Panc1 (cell line): Measurements from ENCODE around the gene ATP2B2. TPM values are rescaled to one million over a fixed set of nuclear protein-coding genes. Genes with fewer than 3 reads are reported as not detected.

Experiments
- ATAC-seq: fragments of 200-7000 bp; cut with Tn5 transposase; 2 replicates; pipeline ENCODE4 v1.9.1; 2020; ENCODE audit warnings: mild to moderate bottlenecking, moderate library complexity
- BruUV-seq: library from RNA; stranded (reverse); fragments of 400-500 nt; replicated peaks from 2 replicates; lab custom pipeline; 2021; lab: Mats Ljungman, UMichigan
- CTCF ChIA-PET: fragments of 300-600 bp; sonication (Branson Sonifier 250); formaldehyde crosslinking; loops from one replicate; lab custom pipeline; 2022; ENCODE audit warnings: antibody characterized with exemption; lab: Charles Lee
- POLR2A ChIA-PET: fragments of 300-600 bp; sonication (Branson Sonifier 250); formaldehyde crosslinking; loops from one replicate; lab custom pipeline; 2022; ENCODE audit warnings: antibody characterized with exemption; lab: Charles Lee
- DNase-seq: peaks from one replicate; pipeline ENCODE4 v3.0.0-alpha.2; 2010; ENCODE audit warnings: low read depth, low spot score
- H3K27ac ChIP-seq: 2 replicates; pipeline ENCODE4 v1.5.1; 2011; ENCODE audit warnings: mild to moderate bottlenecking, low read length, inconsistent platforms
- H3K27me3 ChIP-seq: fragments of 200-500 bp; sonication (Bioruptor generic); 2 replicates; pipeline ENCODE4 v1.6.0; 2014; ENCODE audit warnings: low read length, inconsistent platforms; ENCODE audit not compliant: control insufficient read depth, insufficient read depth
- H3K36me3 ChIP-seq: fragments of 200-500 bp; sonication (Bioruptor generic); 2 replicates; pipeline ENCODE4 v1.5.1; 2014; ENCODE audit warnings: inconsistent platforms, mild to moderate bottlenecking, low read length, moderate library complexity; ENCODE audit not compliant: control insufficient read depth, insufficient read depth
- H3K4me1 ChIP-seq: 2 replicates; pipeline ENCODE4 v1.5.1; 2011; ENCODE audit warnings: inconsistent platforms, mild to moderate bottlenecking, low read length, moderate library complexity; ENCODE audit not compliant: control insufficient read depth, insufficient read depth
- H3K4me3 ChIP-seq, 2 experiments: 2 replicates each; pipeline ENCODE4 v1.5.1; 2011 to 2012; ENCODE audit warnings: low read depth in 2 of 2, low read length in 2 of 2, mild to moderate bottlenecking in 2 of 2, inconsistent platforms in 1 of 2, moderate library complexity in 1 of 2
- H3K9me3 ChIP-seq: fragments of 200-500 bp; sonication (Bioruptor generic); 2 replicates; pipeline ENCODE4 v1.5.1; 2014; ENCODE audit warnings: low read depth, mild to moderate bottlenecking, inconsistent platforms, low read length, moderate library complexity; ENCODE audit not compliant: control insufficient read depth, insufficient read depth
- POLR2AphosphoS5 ChIP-seq: IDR thresholded peaks from 2 replicates; pipeline ENCODE4 v1.6.1; 2012; ENCODE audit warnings: mild to moderate bottlenecking, low read depth, low read length, moderate library complexity
- SIN3A ChIP-seq: IDR thresholded peaks from 2 replicates; pipeline ENCODE4 v1.6.1; 2012; ENCODE audit warnings: low read depth, mild to moderate bottlenecking, low read length, moderate library complexity, borderline replicate concordance; ENCODE audit not compliant: insufficient read depth
- TCF7L2 ChIP-seq: IDR thresholded peaks from 2 replicates; pipeline ENCODE4 v1.6.1; 2011; ENCODE audit warnings: mild to moderate bottlenecking, low read depth, low read length, inconsistent platforms
- in situ Hi-C: cut with HindIII; loops from 2 replicates; pipeline ENCODE4 v1.10.0; 2016; ENCODE audit warnings: low sequenced_read_pairs, low pct_unique_long_range_greater_than_20kb
- intact Hi-C: fragments of 100-400 bp; cut with micrococcal nuclease; formaldehyde crosslinking; loops from one replicate; pipeline ENCODE4 v1.10.0; 2022; ENCODE audit not compliant: unreplicated experiment
- total RNA-seq: library from RNA; stranded (reverse); gene quantifications from one replicate; pipeline ENCODE4 v1.2.1, GENCODE V29; 2021; ENCODE audit not compliant: unreplicated experiment
- TF ChIP-seq, protein P1 (sequence below), 2 experiments: IDR thresholded peaks; 2 replicates each; pipeline ENCODE4 v1.6.1; 2011 to 2012; ENCODE audit warnings: low read depth in 2 of 2, control low read depth in 1 of 2, low read length in 1 of 2, mild to moderate bottlenecking in 1 of 2, moderate library complexity in 1 of 2; ENCODE audit not compliant: insufficient read depth in 1 of 2
- TF ChIP-seq, protein P2 (sequence below): fragments of 450-650 bp; IDR thresholded peaks from 2 replicates; pipeline ENCODE4 v1.5.1; 2017; ENCODE audit warnings: mild to moderate bottlenecking

The ATP2B2 gene
- total RNA-seq, 1 experiment from 2014 or later, result not detected

DNA sequence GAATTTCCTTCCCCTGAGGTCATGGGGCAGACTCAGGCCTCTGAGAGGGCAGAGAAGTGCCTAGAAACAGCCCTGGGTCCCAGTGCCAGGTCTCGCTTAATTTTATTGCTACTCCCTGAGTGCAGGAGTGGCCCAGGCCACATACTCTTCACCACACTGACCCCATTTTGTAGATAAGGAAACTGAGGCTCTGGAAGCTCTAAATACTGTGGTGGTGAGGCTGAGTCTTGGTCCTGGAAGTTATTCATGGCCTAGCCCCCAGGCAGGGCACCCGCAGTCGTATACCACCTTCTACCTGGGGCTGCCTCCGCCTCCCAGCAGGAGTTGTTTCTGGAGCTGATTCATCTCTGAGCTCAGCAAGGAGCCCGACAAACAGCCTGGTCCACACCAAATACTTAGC is 9.8 kb downstream of the ATP2B2 start:
- Histone ChIP-seq H3K9me3 (no peaks in the 10 kb centered on the region), H3K4me3 (no peak overlapping the region), H3K4me1 (no peaks in the 10 kb centered on the region), H3K36me3 (no peaks in the 10 kb centered on the region), H3K27me3 (no peaks in the 10 kb centered on the region), H3K27ac (no peak overlapping the region)
- BruUV-seq, result no TSS peak
- ATAC-seq (no peak), DNase-seq (no peak)
- TF ChIP-seq, protein P1, sequence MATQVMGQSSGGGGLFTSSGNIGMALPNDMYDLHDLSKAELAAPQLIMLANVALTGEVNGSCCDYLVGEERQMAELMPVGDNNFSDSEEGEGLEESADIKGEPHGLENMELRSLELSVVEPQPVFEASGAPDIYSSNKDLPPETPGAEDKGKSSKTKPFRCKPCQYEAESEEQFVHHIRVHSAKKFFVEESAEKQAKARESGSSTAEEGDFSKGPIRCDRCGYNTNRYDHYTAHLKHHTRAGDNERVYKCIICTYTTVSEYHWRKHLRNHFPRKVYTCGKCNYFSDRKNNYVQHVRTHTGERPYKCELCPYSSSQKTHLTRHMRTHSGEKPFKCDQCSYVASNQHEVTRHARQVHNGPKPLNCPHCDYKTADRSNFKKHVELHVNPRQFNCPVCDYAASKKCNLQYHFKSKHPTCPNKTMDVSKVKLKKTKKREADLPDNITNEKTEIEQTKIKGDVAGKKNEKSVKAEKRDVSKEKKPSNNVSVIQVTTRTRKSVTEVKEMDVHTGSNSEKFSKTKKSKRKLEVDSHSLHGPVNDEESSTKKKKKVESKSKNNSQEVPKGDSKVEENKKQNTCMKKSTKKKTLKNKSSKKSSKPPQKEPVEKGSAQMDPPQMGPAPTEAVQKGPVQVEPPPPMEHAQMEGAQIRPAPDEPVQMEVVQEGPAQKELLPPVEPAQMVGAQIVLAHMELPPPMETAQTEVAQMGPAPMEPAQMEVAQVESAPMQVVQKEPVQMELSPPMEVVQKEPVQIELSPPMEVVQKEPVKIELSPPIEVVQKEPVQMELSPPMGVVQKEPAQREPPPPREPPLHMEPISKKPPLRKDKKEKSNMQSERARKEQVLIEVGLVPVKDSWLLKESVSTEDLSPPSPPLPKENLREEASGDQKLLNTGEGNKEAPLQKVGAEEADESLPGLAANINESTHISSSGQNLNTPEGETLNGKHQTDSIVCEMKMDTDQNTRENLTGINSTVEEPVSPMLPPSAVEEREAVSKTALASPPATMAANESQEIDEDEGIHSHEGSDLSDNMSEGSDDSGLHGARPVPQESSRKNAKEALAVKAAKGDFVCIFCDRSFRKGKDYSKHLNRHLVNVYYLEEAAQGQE (IDR thresholded peaks at IDR 0.05; ENCODE audit: insufficient read depth in 1 of 2, low read depth in 2 of 2, low read length in 1 of 2), result no peak
- TF ChIP-seq SIN3A, result no peak
- TF ChIP-seq TCF7L2, result no peak
- TF ChIP-seq, protein P2, sequence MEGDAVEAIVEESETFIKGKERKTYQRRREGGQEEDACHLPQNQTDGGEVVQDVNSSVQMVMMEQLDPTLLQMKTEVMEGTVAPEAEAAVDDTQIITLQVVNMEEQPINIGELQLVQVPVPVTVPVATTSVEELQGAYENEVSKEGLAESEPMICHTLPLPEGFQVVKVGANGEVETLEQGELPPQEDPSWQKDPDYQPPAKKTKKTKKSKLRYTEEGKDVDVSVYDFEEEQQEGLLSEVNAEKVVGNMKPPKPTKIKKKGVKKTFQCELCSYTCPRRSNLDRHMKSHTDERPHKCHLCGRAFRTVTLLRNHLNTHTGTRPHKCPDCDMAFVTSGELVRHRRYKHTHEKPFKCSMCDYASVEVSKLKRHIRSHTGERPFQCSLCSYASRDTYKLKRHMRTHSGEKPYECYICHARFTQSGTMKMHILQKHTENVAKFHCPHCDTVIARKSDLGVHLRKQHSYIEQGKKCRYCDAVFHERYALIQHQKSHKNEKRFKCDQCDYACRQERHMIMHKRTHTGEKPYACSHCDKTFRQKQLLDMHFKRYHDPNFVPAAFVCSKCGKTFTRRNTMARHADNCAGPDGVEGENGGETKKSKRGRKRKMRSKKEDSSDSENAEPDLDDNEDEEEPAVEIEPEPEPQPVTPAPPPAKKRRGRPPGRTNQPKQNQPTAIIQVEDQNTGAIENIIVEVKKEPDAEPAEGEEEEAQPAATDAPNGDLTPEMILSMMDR, result no peak
- TF ChIP-seq POLR2AphosphoS5, result no peak
- POLR2A ChIA-PET, result interaction anchor here (0.6 kb wide), 1 partner anchor 1876 kb away, joined by 4 read pairs; no protein-coding TSS in a partner anchor
- in situ Hi-C loops, result no loop called here
- intact Hi-C loops, result no loop called here
- CTCF ChIA-PET, result no interaction called here

DNA sequence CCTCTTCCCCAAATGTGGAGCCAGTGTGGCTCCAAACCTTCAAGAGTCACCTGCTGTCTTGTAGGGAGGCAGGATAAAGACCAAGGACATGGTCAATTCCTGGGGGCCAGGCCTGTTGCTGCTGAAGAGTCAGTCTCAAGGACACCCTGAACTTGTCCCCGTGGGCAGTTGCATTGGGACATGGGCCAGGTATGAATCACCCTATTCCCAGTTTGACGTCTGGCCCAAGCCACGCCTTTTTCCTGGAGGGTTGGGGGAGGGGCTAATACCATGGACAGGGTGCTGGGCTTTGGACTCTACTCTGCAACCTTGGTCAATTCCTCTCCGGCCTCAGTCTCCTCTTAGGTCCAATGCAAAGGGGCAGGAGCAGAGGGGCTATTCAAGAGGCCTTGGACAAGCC is 10.4 kb downstream of the ATP2B2 start:
- TF ChIP-seq, protein P1 (IDR thresholded peaks at IDR 0.05; ENCODE audit: insufficient read depth in 1 of 2, low read depth in 2 of 2, low read length in 1 of 2), result peak in 1 of 2 experiments; percentile 55; a peak in 2 of 4 replicates
- no peak for TF ChIP-seq TCF7L2
- TF ChIP-seq, protein P2, result no peak
- no peak for TF ChIP-seq SIN3A
- no peak for TF ChIP-seq POLR2AphosphoS5
- ChIA-PET CTCF (no interaction called here), POLR2A (no interaction called here)
- no TSS peak for BruUV-seq
- intact Hi-C loops (no loop called here), in situ Hi-C loops (no loop called here)
- Histone ChIP-seq H3K27ac (no peak overlapping the region), H3K4me1 (no peaks in the 10 kb centered on the region), H3K27me3 (no peaks in the 10 kb centered on the region), H3K4me3 (no peak overlapping the region), H3K36me3 (no peaks in the 10 kb centered on the region), H3K9me3 (no peaks in the 10 kb centered on the region)
- no peak for DNase-seq
- no peak for ATAC-seq
